ENCODE results near the gene CD22.

Gene CD22

GRCh38 chr19:35348911-35349611, 20.1 kb downstream of the CD22 start:
- peaks cover 14% of the 10 kb centered on the region for H4K20me1 ChIP-seq (ENCODE audit: control insufficient read depth, insufficient read depth, low read depth, low read length)
- no peaks in the 10 kb centered on the region for H3K27me3 ChIP-seq (ENCODE audit: control insufficient read depth, low read length)
- peak overlapping the region; percentile 30 for H3K4me3 ChIP-seq (ENCODE audit: low read length)
- H3K79me2 ChIP-seq (ENCODE audit: control insufficient read depth, low read length), result no peaks in the 10 kb centered on the region
- peaks cover 52% of the 10 kb centered on the region for H3F3A ChIP-seq (ENCODE audit: control insufficient read depth, insufficient read depth)
- peak overlapping the region; percentile 59 for H3K4me2 ChIP-seq (ENCODE audit: low read length)
- TF ChIP-seq EZH2phosphoT487 (IDR thresholded peaks at IDR 0.05; ENCODE audit: borderline replicate concordance, low read length), result no peak
- TF ChIP-seq CTCF (IDR thresholded peaks at IDR 0.05; ENCODE audit: low read depth, low read length, poor library complexity, severe bottlenecking), result no peak
- H3K9me2 ChIP-seq (replicated peaks; ENCODE audit: control insufficient read depth, low read length), result no peaks in the 10 kb centered on the region
- H3K36me3 ChIP-seq (ENCODE audit: control insufficient read depth, low read length), result peaks cover 43% of the 10 kb centered on the region
- H3K4me1 ChIP-seq (ENCODE audit: control insufficient read depth, low read length), result peaks cover 91% of the 10 kb centered on the region
- no peaks in the 10 kb centered on the region for H3K9me3 ChIP-seq (ENCODE audit: control insufficient read depth, insufficient read depth, low read length)
- peak overlapping the region; percentile 92 for H3K27ac ChIP-seq (ENCODE audit: low read depth, low read length)

- peak overlapping the region; percentile 33 for H3K4me3 ChIP-seq (ENCODE audit: low read length)
- peak overlapping the region; percentile 92 for H3K27ac ChIP-seq (ENCODE audit: low read depth, low read length)
- peaks cover 44% of the 10 kb centered on the region for H3F3A ChIP-seq (ENCODE audit: control insufficient read depth, insufficient read depth)
- H3K9me3 ChIP-seq (ENCODE audit: control insufficient read depth, insufficient read depth, low read length), result no peaks in the 10 kb centered on the region
- H3K9me2 ChIP-seq (replicated peaks; ENCODE audit: control insufficient read depth, low read length), result no peaks in the 10 kb centered on the region
- H4K20me1 ChIP-seq (ENCODE audit: control insufficient read depth, insufficient read depth, low read depth, low read length), result peaks cover 7% of the 10 kb centered on the region; the same call in 1 of the 2 replicates
- H3K4me1 ChIP-seq (ENCODE audit: control insufficient read depth, low read length), result peaks cover 83% of the 10 kb centered on the region
- peaks cover 35% of the 10 kb centered on the region for H3K36me3 ChIP-seq (ENCODE audit: control insufficient read depth, low read length)
- no peaks in the 10 kb centered on the region for H3K27me3 ChIP-seq (ENCODE audit: control insufficient read depth, low read length)
- TF ChIP-seq CTCF (IDR thresholded peaks at IDR 0.05; ENCODE audit: low read depth, low read length, poor library complexity, severe bottlenecking) (no peak), EZH2phosphoT487 (IDR thresholded peaks at IDR 0.05; ENCODE audit: borderline replicate concordance, low read length) (no peak)
- peak overlapping the region; percentile 59 for H3K4me2 ChIP-seq (ENCODE audit: low read length)
- no peaks in the 10 kb centered on the region for H3K79me2 ChIP-seq (ENCODE audit: control insufficient read depth, low read length)
Measured at GRCh38 chr19:35349614-35350521, 20.9 kb downstream of the CD22 start.

- Histone ChIP-seq H3K9me3 (ENCODE audit: control insufficient read depth, insufficient read depth, low read length) (no peaks in the 10 kb centered on the region), H3K4me3 (ENCODE audit: low read length) (no peak overlapping the region), H4K20me1 (ENCODE audit: control insufficient read depth, insufficient read depth, low read depth, low read length) (peaks cover 7% of the 10 kb centered on the region; the same call in 1 of the 2 replicates), H3F3A (ENCODE audit: control insufficient read depth, insufficient read depth) (peaks cover 38% of the 10 kb centered on the region), H3K4me1 (ENCODE audit: control insufficient read depth, low read length) (peaks cover 75% of the 10 kb centered on the region), H3K9me2 (replicated peaks; ENCODE audit: control insufficient read depth, low read length) (no peaks in the 10 kb centered on the region), H3K4me2 (ENCODE audit: low read length) (peak overlapping the region; percentile 59; the same call in 1 of the 2 replicates), H3K27ac (ENCODE audit: low read depth, low read length) (no peak overlapping the region), H3K36me3 (ENCODE audit: control insufficient read depth, low read length) (peaks cover 27% of the 10 kb centered on the region), H3K27me3 (ENCODE audit: control insufficient read depth, low read length) (0 out of 2 replicates have a peak, but pooled peaks cover 3% of the 10 kb centered on the region), H3K79me2 (ENCODE audit: control insufficient read depth, low read length) (no peaks in the 10 kb centered on the region)
- no peak for TF ChIP-seq EZH2phosphoT487 (IDR thresholded peaks at IDR 0.05; ENCODE audit: borderline replicate concordance, low read length)
- TF ChIP-seq CTCF (IDR thresholded peaks at IDR 0.05; ENCODE audit: low read depth, low read length, poor library complexity, severe bottlenecking), result no peak
Measured at GRCh38 chr19:35350591-35350990, 21.6 kb downstream of the CD22 start.

Measured in DOHH2 (cell line).